HCT116 (cell line): ENCODE results near the gene GPC1. TPM values are rescaled to one million over a fixed set of nuclear protein-coding genes. Genes with fewer than 3 reads are reported as not detected.

ENCODE experiments used
- ATAC-seq: fragments of 200-7000 bp; cut with Tn5 transposase; 2 replicates; pipeline ENCODE4 v1.9.1; 2020; ENCODE audit warnings: mild to moderate bottlenecking, moderate library complexity
- BruUV-seq: library from RNA; stranded (reverse); fragments of 400-500 nt; replicated peaks from 2 replicates; lab custom pipeline; 2021; lab: Mats Ljungman, UMichigan
- CTCF ChIA-PET: fragments of 300-600 bp; sonication (Branson Sonifier 250); formaldehyde crosslinking; loops from one replicate; lab custom pipeline; 2021; ENCODE audit warnings: antibody characterized with exemption; lab: Charles Lee
- POLR2A ChIA-PET: fragments of 300-600, 350-600 bp; sonication (Branson Sonifier 250); formaldehyde crosslinking; loops from one replicate; lab custom pipeline; 2021; ENCODE audit warnings: antibody characterized with exemption; lab: Charles Lee
- RAD21 ChIA-PET, 2 experiments: fragments of 300-600 bp; sonication (Branson Sonifier 250); formaldehyde crosslinking; loops; one replicate each; lab custom pipeline; 2023; ENCODE audit warnings: low total read pairs in 2 of 2; ENCODE audit not compliant: uncharacterized antibody in 2 of 2, unreplicated experiment in 2 of 2, low non-redundant PET in 1 of 2; lab: Charles Lee
- DNase-seq: peaks from one replicate; pipeline ENCODE4 v3.0.0-alpha.2; 2010; ENCODE audit warnings: low read depth, low spot score
- H2AFZ ChIP-seq: fragments of 200-600 bp; shearing (Covaris generic), sonication (generic); 2 replicates; pipeline ENCODE4 v1.6.1; 2017; ENCODE audit warnings: low read depth, mixed run types, mixed read lengths, antibody characterized with exemption, low read length; ENCODE audit not compliant: poor library complexity, severe bottlenecking
- H3K27ac ChIP-seq: 2 replicates; pipeline ENCODE4 v1.5.1; 2012; ENCODE audit warnings: low read depth, low read length
- H3K27me3 ChIP-seq: fragments of 200-600 bp; sonication (generic); 2 replicates; pipeline ENCODE4 v1.6.1; 2016; ENCODE audit warnings: mixed run types, low read length, mixed read lengths; ENCODE audit not compliant: insufficient read depth
- H3K36me3 ChIP-seq, 2 experiments: fragments of 200-500 bp in 1 of 2; fragments of 200-600 bp in 1 of 2; sonication (Bioruptor generic) in 1 of 2; sonication (generic) in 1 of 2; 2 replicates each; pipeline versions ENCODE4 v1.5.1 to v1.6.1; 2014 to 2016; ENCODE audit warnings: low read length in 2 of 2, inconsistent platforms in 1 of 2, mixed read lengths in 1 of 2, mixed run types in 1 of 2; ENCODE audit not compliant: insufficient read depth in 2 of 2, control insufficient read depth in 1 of 2
- H3K4me1 ChIP-seq, 2 experiments: fragments of 200-600 bp in 1 of 2; sonication (generic) in 1 of 2; 2 replicates each; pipeline versions ENCODE4 v1.5.1 to v1.6.1; 2012 to 2017; ENCODE audit warnings: low read length in 2 of 2, inconsistent platforms in 1 of 2, mild to moderate bottlenecking in 1 of 2, mixed read lengths in 1 of 2, mixed run types in 1 of 2, moderate library complexity in 1 of 2; ENCODE audit not compliant: insufficient read depth in 2 of 2, control insufficient read depth in 1 of 2
- H3K4me2 ChIP-seq: fragments of 200-600 bp; sonication (generic); 2 replicates; pipeline ENCODE4 v1.6.1; 2017; ENCODE audit warnings: mixed run types, low read length, mixed read lengths
- H3K4me3 ChIP-seq, 2 experiments: fragments of 200-600 bp in 1 of 2; sonication (generic) in 1 of 2; replicated peaks in 1 of 2; 2 replicates each; pipeline ENCODE4 v1.5.1; 2011 to 2016; ENCODE audit warnings: low read length in 2 of 2, control low read depth in 1 of 2, low read depth in 1 of 2, mild to moderate bottlenecking in 1 of 2, mixed read lengths in 1 of 2, mixed run types in 1 of 2
- H3K79me2 ChIP-seq: fragments of 200-600 bp; sonication (generic); 2 replicates; pipeline ENCODE4 v1.6.1; 2017; ENCODE audit warnings: mild to moderate bottlenecking, mixed run types, low read length, moderate library complexity, mixed read lengths; ENCODE audit not compliant: insufficient read depth
- H3K9ac ChIP-seq: fragments of 200-600 bp; sonication (generic); 2 replicates; pipeline ENCODE4 v1.6.1; 2016; ENCODE audit warnings: low read length, mixed read lengths
- H3K9me2 ChIP-seq: fragments of 200-600 bp; sonication (generic), shearing (Covaris generic); 2 replicates; pipeline ENCODE4 v1.6.1; 2017; ENCODE audit warnings: mixed run types, mild to moderate bottlenecking, moderate library complexity; ENCODE audit not compliant: insufficient read depth
- H3K9me3 ChIP-seq, 2 experiments: fragments of 200-500 bp in 1 of 2; fragments of 200-600 bp in 1 of 2; sonication (Bioruptor generic) in 1 of 2; sonication (generic) in 1 of 2; 2 replicates each; pipeline ENCODE4 v1.6.1; 2014 to 2017; ENCODE audit warnings: low read length in 2 of 2, mixed read lengths in 2 of 2, inconsistent platforms in 1 of 2, low read depth in 1 of 2, mild to moderate bottlenecking in 1 of 2, mixed run types in 1 of 2, moderate library complexity in 1 of 2; ENCODE audit not compliant: control insufficient read depth in 1 of 2, insufficient read depth in 1 of 2
- H4K20me1 ChIP-seq: fragments of 200-600 bp; sonication (generic), shearing (Covaris generic); 2 replicates; pipeline ENCODE4 v1.6.1; 2017; ENCODE audit warnings: mixed run types, mild to moderate bottlenecking, moderate library complexity; ENCODE audit not compliant: insufficient read depth
- CEBPB ChIP-seq: IDR thresholded peaks from 2 replicates; pipeline ENCODE4 v1.6.1; 2012; ENCODE audit warnings: low read depth
- EGR1 ChIP-seq: IDR thresholded peaks from 2 replicates; pipeline ENCODE4 v1.6.1; 2012; ENCODE audit warnings: low read depth
- FOSL1 ChIP-seq: IDR thresholded peaks from 2 replicates; pipeline ENCODE4 v1.6.1; 2012; ENCODE audit warnings: low read depth
- POLR2A ChIP-seq: IDR thresholded peaks from 2 replicates; pipeline ENCODE4 v1.7.0; 2011; ENCODE audit warnings: borderline replicate concordance; ENCODE audit not compliant: insufficient read depth, insufficient read length; ENCODE audit errors: extremely low read depth
- REST ChIP-seq: IDR thresholded peaks from 2 replicates; pipeline ENCODE4 v1.6.1; 2012; ENCODE audit warnings: low read depth
- ZNF274 ChIP-seq: fragments of 200-500 bp; sonication (Bioruptor generic); IDR thresholded peaks from 2 replicates; pipeline ENCODE4 v1.6.1; 2014; ENCODE audit warnings: mild to moderate bottlenecking, low read depth, low read length, inconsistent platforms
- intact Hi-C: fragments of 100-400 bp; cut with micrococcal nuclease; formaldehyde crosslinking; loops from 2 replicates; pipeline ENCODE4 v1.10.0; 2022
- total RNA-seq: library from RNA; stranded (reverse); gene quantifications from one replicate; pipeline ENCODE4 v1.2.1, GENCODE V29; 2021; ENCODE audit not compliant: unreplicated experiment
- TF ChIP-seq, protein P1 (sequence below): IDR thresholded peaks from 2 replicates; pipeline ENCODE4 v1.6.1; 2012

The GPC1 gene
- total RNA-seq, 1 experiment from 2014 or later, result 79.1 TPM

- ChIA-PET RAD21 (no interaction called here), CTCF (no interaction called here), POLR2A (no interaction called here)
- Histone ChIP-seq H2AFZ (no peak overlapping the region), H3K27ac (no peak overlapping the region), H3K36me3 (no peaks in the 10 kb centered on the region), H3K9me2 (no peaks in the 10 kb centered on the region), H3K9me3 (no peaks in the 10 kb centered on the region), H3K79me2 (no peaks in the 10 kb centered on the region), H4K20me1 (no peaks in the 10 kb centered on the region), H3K4me2 (no peak overlapping the region), H3K4me3 (no peak overlapping the region), H3K27me3 (no peaks in the 10 kb centered on the region), H3K4me1 (no peaks in the 10 kb centered on the region), H3K9ac (no peak overlapping the region)
- BruUV-seq, result no TSS peak
- intact Hi-C loops, result no loop called here
- no peak for ATAC-seq
- TF ChIP-seq CEBPB, result no peak
- no peak for TF ChIP-seq REST
- DNase-seq, result no peak
These were observed 32.7 kb upstream of the GPC1 start for GRCh38 chr2:240402566-240403272.

GRCh38 chr2:240403396-240404104, 31.9 kb upstream of the GPC1 start:
- no peaks in the 10 kb centered on the region for H3K4me1 ChIP-seq
- H3K9me2 ChIP-seq, result no peaks in the 10 kb centered on the region
- POLR2A ChIA-PET, result no interaction called here
- DNase-seq, result no peak
- H3K4me3 ChIP-seq, result no peak overlapping the region
- CTCF ChIA-PET, result no interaction called here
- RAD21 ChIA-PET, result no interaction called here
- TF ChIP-seq POLR2A (no peak), EGR1 (no peak), ZNF274 (no peak), FOSL1 (no peak)
- TF ChIP-seq, protein P1, sequence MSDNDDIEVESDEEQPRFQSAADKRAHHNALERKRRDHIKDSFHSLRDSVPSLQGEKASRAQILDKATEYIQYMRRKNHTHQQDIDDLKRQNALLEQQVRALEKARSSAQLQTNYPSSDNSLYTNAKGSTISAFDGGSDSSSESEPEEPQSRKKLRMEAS, result no peak
- no peak overlapping the region for H3K4me2 ChIP-seq
- no peaks in the 10 kb centered on the region for H3K27me3 ChIP-seq
- intact Hi-C loops, result no loop called here
- H2AFZ ChIP-seq, result no peak overlapping the region
- H4K20me1 ChIP-seq, result no peaks in the 10 kb centered on the region
- no peak overlapping the region for H3K27ac ChIP-seq
- no peak for ATAC-seq
- H3K36me3 ChIP-seq, result no peaks in the 10 kb centered on the region
- no TSS peak for BruUV-seq
- H3K79me2 ChIP-seq, result no peaks in the 10 kb centered on the region
- no peak overlapping the region for H3K9ac ChIP-seq
- H3K9me3 ChIP-seq, result no peaks in the 10 kb centered on the region
